Stimulated activated CD8-positive, alpha-beta memory T cell treated with anti-CD3 and anti-CD28 coated beads, Interleukin-7, amount 100 ng/mL, for 4 hours (primary cell): ENCODE results near the gene UBE4B.
"Not testable (repeated sequence)": the region's sequence is repeated elsewhere in the genome, so short reads cannot be mapped to it uniquely, and the experiment has no call there.

Experiments
- DNase-seq, 2 donors: peaks; one replicate each; pipeline ENCODE4 v3.0.0-alpha.2; 2020; ENCODE audit warnings: low read depth in 2 of 2

The UBE4B gene

DNA sequence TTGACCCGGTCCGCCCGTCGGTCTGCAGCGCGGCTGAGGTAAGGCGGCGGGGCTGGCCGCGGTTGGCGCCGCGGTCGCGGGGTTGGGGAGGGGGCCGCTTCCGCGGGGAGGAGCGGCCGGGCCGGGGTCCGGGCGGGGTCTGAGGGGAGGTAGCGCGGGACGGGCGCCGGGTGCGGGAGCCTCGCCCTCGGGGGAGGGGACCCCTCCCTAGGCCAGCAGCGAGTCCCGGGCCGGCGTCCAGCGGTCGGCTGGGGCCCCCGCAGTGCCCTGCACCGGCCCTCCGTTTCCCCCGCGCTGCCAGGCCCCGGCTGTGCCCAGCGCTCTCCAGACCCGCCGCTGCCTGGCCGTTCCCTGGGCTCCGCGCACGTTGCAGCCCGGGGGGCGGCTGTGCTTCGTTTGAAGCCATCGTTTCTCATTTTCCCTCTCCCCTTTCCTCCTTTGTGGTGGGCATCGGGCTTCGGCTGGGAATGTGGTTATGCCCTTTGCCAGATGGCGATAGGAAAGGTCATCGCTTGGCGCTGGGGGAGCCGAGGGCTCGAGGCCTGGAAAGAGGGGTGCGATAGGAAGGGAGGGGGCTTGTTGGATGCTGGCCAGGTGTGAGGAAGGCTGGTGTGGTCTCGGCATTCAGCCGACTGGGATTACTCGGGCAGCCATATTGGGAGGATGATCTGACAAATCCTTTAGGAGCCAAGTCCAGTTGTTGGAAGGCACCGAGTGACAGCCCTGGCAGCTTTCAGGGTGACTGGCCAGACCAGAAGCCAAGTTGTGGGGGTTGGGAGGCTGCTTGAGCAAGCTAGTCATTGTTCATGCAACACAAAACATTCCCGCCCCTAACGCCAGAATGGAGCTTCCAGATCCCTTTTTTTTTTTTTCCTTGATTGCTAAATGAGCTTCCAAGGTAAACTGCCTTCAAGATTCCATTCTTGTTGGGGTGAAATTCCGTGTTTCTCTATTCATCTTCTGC is 178.4 kb downstream of the UBE4B start:
- DNase-seq = no peak

DNA sequence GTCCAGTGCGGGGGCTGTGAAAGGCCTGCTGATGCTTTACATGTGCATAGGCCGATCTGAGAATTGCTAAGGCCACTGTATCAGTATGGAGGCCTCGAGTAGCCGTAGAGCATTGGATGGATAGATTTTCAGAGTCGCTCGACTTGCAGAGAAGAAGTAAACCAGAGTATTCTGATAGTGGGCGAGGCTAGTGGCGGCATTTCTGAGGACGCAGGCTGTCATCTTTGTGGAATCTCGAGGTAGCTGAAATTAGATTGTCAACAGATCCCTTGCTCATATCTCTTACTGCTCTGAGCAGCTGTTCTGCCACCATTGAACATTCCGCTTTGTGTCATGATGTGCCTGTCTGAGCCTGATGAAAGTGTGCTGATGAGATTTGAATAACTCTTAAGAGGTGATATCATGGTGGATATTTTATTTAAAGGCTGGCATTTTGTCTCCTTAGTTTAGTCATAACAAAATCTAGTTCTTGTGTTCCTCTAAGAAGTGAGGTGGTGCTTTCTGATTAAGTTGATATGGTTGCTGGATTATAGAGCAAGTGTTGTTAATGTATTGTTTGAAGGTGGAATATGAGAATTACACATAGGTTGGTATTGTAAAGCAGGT is 179.2 kb downstream of the UBE4B start:
- no peak for DNase-seq

DNA sequence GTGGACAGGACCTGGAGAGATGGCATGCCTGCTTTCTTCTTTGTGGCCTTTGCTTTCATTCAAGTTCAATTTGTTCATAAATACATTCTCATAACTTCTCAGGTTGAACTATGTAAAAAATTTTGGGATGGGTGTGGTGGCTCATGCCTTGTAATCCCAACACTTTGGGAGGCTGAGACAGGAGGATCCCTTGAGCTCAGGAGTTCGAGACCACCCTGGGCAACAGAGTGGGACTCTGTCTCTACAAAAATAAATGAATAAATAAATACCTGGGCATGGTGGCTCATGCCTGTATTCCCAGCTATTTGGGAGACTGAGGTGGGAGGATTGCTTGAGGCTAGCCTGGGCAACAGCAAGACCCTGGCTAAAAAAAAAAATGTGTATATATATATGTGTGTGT is 179.7 kb downstream of the UBE4B start:
- DNase-seq = no peak

DNA sequence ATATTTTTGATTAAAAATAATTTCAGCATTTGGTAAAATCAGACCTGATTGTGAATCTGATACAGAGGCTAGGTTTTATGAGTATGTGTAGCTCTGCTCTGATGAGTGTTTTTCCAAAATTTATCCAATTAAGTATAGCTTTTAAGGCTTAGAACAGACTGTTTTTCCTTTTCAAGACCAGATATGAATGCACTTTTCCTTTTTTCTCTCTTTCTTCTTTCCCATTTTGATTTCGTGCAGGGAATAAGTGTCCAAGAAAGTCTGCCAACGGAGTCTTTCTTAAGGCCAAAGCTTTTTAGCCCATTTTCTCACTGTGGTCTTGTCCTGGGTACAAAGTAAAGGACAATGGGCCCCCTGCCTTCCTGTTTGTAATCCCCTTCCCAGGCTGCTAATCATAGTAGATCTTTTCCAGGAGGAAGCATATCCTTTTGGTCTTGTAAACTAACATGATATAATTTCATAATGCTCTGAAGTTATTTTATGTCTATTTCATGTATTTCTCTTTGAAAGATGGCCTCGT is 180.5 kb downstream of the UBE4B start:
- no peak for DNase-seq

DNA sequence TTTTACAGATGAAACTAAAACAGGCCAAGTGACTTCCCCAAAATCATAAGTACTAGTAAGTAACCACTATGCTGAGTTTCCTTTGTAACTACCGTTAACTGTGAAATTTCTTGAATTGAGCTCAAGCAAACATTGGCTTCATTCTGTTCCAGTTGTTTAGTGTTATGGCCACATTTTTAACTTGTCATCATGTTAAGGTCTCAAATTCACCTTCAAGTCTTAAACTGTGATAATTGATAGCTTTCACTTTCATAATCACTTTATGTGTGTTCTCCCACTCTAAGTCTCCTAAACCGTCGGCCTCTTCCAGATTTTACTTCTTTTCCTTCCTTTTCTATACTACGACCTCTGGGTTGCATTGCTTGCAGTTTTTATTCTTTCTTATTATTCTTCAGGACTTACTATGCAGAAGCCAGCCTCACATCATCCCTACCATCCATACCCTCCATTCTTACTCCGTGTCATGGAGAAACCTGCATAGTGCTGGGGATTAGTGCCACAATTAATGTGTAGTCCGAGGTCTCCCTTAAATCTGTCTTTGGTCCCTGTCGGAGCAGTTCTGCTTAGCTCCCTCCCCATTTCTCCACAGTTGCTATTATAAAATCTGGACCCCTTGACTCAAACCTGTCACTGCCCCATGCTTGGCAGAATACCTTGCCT is 183.5 kb downstream of the UBE4B start:
- no peak for DNase-seq

DNA sequence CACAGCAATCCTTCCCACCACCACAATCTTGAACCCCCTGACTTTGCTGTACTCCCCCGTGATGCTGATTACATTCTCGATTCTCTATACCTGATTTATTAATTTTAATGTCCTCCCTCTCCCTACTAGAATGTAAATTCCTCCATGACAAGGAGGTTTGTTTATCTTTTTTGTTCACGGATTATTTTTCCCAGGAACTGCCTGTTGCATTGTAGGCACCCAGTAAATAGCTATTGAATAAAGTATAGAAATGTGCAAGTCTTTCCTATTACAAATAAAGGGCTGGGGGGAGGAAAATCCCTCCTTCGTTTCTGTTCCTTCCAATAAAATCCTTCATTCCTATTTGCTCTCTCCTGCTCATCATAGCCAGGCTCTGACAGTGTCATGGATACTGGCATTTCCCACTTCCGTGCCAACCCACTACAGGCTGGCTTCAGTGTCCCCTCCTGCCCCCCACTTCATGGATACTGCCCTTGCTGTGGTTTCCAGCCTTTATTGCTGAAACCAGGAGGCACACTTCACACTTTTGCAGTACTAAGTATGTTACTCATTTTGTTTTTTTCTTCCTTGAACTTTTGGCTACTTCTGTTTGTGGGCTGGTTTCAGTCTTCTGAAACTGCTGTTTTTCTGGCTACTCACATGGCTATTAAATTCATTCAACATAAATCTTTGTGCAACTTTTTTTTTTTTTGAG is 185.1 kb downstream of the UBE4B start:
- no peak for DNase-seq

DNA sequence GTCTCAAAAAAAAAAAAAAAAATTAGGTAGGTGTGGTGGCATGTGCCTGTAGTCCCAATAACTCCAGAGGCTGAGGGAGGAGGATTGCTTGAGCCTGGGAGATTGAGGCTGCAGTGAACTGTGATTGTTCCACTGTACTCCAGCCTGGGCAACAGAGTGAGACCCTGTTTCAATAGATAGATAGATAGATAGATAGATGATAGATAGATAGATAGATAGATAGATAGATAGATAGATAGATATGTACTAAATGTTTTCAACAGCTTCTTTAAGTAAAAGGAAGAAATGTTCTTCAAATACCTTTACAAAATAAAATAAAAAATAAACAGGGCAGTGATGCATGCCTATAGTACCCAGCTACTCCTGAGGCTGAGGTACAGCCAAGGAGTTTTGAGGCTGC is 187.4 kb downstream of the UBE4B start:
- no peak for DNase-seq

DNA sequence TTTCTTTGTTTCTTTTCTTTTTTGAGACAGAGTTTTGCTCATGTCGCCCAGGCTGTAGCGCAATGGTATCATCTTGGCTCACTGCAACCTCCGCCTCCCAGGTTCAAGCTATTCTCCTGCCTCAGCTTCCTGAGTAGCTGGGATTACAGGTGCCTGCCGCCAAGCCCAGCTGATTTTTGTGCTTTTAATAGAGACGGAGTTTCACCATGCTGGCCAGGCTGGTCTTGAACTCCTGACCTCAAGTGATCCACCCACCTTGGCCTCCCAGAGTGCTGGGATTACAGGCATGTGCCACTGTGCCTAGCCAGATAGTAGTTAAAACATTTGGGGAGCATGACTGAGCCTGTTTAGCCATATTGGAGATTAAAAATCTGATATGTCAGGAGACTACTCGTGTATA is 187.9 kb downstream of the UBE4B start:
- not testable (repeated sequence) for DNase-seq

DNA sequence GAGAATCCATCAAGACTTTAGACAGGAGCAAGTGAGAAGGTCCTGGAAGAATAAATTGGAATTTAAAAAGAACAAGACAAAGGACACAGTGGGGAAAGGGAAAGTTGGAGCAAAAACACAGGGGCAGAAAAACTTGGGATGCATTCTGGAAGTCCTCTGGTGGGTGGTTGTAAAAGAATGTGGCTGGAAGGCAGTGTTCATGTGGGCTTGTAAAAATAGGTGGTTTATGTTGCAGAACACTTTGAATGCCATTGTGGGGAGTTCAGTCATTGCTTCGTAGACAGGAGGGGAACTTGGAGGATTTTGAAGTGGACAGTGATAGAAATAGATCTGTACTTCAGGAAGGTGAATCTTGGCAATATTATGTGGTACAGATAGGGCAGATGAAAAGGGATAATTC is 192.8 kb downstream of the UBE4B start:
- no peak for DNase-seq

DNA sequence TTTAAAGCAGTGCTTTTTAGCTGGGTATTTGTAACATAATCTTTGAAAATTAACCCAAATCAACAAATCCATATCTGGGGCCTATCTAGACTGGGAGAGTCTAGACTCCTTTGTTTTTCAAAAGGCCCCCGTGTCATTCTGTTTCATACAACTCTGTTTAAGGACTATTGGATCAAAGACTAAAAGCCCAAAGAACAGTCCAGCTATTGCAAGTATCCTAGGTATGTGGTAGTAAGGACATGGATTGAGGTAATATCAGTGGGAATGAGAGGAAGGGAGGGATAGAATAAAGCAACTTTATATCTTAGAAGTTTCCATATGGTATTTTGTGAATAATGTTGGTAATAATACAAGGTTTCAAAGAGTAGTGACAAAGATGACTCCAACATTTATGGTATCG is 195.8 kb downstream of the UBE4B start:
- DNase-seq = no peak

DNA sequence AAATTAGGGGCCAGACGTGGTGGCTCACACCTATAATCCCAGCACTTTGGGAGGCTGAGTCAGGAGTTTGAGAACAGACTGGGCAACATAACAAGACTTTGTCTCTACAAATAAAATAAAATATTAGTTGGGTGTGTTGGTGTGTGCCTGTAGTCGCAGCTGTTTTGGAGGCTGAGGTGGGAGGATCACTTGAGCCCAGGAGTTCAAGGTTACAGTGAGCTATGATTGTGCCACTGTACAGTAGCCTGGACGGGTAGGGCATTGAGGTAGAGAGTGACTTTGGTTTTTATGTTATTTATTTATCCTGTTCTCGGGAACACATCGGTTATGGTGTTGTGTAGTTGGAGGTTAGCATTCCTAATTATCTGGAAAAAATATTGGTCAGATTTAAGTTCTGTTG is 197.1 kb downstream of the UBE4B start:
- DNase-seq = no peak
